Loucy (cell line): Measurements from ENCODE around the gene PCCA.

Experiments used
- CTCF ChIP-seq: fragments of 200-600 bp; sonication (generic); conservative IDR thresholded peaks from 2 replicates; pipeline ENCODE4 v1.5.1; 2014; ENCODE audit warnings: mild to moderate bottlenecking, antibody characterized with exemption, low read length
- EZH2phosphoT487 ChIP-seq: fragments of 200-600 bp; IDR thresholded peaks from 2 replicates; pipeline ENCODE4 v1.6.1; 2018; ENCODE audit warnings: antibody characterized with exemption, mild to moderate bottlenecking, moderate library complexity, borderline replicate concordance

GRCh38 chr13:100395698-100396373 lies 306.9 kb downstream of the PCCA start:
- TF ChIP-seq EZH2phosphoT487 (no peak), CTCF (no peak)
